ENCODE results near the gene NAA50. TPM values are rescaled to one million over a fixed set of nuclear protein-coding genes. Genes with fewer than 3 reads are reported as not detected.

Gene NAA50
- polyA plus RNA-seq, 1 of the 3 experiments (the other 2 are of a cell fraction), result 79.5 TPM

DNA sequence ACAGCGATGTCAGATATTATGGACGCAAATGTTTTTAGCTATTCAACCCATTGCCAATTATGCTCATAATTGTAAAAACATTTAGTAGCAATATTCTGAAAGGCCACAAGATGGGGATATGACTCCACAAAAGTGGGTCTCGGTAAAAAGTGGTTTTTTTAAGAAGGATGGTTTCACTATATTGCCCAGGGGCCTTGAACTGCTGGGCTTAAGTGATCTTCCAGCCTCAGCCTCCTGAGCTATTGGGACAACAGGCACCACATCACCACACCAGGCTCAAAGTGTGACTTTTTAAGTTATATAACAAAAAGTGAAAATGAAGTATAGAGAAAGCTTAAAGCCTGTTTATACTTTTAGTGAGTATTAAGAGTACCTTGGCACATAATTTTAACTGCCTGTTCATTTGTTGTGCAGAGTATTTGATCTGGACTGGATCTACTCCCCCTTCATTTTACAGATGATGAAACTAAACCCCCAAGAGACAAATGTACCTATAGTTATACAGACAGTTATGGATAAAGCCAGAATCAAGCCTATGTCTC is 9.4 kb downstream of the NAA50 start:
- ChIA-PET CTCF (interaction anchor here (0.6 to 4.2 kb wide), 31 partner anchors 9 to 1105 kb away, joined by 3 to 42 read pairs (median 4); partner anchors contain the start of genes ATP6V1A, GRAMD1C and NAA50), POLR2A (no interaction called here)
- H4K20me1 ChIP-seq (ENCODE audit: insufficient read depth), result peaks cover 93% of the 10 kb centered on the region
- H3K9ac ChIP-seq, result peak overlapping the region; percentile 10; the same call in 1 of the 2 replicates
- H3K9me3 ChIP-seq, result no peaks in the 10 kb centered on the region
- H3K27ac ChIP-seq (ENCODE audit: low read depth in 2 of 2, low read length in 1 of 2), result peak overlapping the region; percentile 42 to 50
- H3F3A ChIP-seq (replicated peaks; ENCODE audit: insufficient read depth), result peaks cover 24% of the 10 kb centered on the region
- H3K79me2 ChIP-seq (ENCODE audit: insufficient read depth), result peaks cover 100% of the 10 kb centered on the region
- 10% methylated on average over 3 of the region's 3 CpGs for WGBS (ENCODE audit: low lambda C conversion rate)
- H3K27me3 ChIP-seq (ENCODE audit: insufficient read depth), result no peaks in the 10 kb centered on the region
- TF ChIP-seq POLR2AphosphoS5 (IDR thresholded peaks at IDR 0.05; ENCODE audit: low read depth, low read length) (no peak), RAD21 (IDR thresholded peaks at IDR 0.05; ENCODE audit: low read length) (peak; percentile 88), SMC3 (IDR thresholded peaks at IDR 0.05; ENCODE audit: low read depth, low read length) (peak; percentile 58)
- TF ChIP-seq, protein P1, sequence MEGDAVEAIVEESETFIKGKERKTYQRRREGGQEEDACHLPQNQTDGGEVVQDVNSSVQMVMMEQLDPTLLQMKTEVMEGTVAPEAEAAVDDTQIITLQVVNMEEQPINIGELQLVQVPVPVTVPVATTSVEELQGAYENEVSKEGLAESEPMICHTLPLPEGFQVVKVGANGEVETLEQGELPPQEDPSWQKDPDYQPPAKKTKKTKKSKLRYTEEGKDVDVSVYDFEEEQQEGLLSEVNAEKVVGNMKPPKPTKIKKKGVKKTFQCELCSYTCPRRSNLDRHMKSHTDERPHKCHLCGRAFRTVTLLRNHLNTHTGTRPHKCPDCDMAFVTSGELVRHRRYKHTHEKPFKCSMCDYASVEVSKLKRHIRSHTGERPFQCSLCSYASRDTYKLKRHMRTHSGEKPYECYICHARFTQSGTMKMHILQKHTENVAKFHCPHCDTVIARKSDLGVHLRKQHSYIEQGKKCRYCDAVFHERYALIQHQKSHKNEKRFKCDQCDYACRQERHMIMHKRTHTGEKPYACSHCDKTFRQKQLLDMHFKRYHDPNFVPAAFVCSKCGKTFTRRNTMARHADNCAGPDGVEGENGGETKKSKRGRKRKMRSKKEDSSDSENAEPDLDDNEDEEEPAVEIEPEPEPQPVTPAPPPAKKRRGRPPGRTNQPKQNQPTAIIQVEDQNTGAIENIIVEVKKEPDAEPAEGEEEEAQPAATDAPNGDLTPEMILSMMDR (IDR thresholded peaks at IDR 0.05), result peak; percentile 74
- no peak overlapping the region for H2AFZ ChIP-seq (ENCODE audit: low read depth)
- peak overlapping the region; percentile 56; the same call in 1 of the 2 replicates for H3K4me2 ChIP-seq
- DNase-seq, result peak; percentile 52
- peak overlapping the region in 1 of 2 experiments; percentile 27; a peak in 1 of 4 replicates for H3K4me3 ChIP-seq (ENCODE audit: low read depth in 2 of 2, low read length in 1 of 2)
- no peaks in the 10 kb centered on the region for H3K9me2 ChIP-seq
- H3K4me1 ChIP-seq (ENCODE audit: control insufficient read depth in 1 of 2, insufficient read depth in 2 of 2, low read depth in 1 of 2, low read length in 1 of 2), result no peaks in the 10 kb centered on the region; a peak in 2 of 4 replicates
- H3K36me3 ChIP-seq (replicated peaks in 1 of 2; ENCODE audit: control insufficient read depth in 1 of 2, insufficient read depth in 2 of 2, low read length in 1 of 2), result peaks cover 0 to 9% of the 10 kb centered on the region in 2 experiments

DNA sequence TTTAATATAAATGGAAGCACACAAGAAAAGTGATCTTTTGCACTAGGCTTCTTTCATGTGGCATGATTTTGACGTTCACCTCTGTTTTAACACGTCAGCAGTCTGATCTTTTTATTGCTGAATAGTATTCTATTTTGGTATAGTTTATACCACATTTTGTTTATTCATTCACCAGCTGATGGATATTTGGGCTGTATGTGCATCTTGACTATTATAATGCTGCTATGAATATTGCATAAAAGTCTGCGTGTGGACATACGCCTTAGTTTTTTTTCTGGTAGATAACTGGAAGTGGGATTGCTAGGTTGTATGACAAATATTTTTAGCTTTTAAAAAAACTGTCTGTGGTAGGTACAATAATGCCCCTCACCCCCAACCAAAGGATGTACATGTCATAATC is 14.4 kb downstream of the NAA50 start:
- Histone ChIP-seq H3K4me3 (ENCODE audit: low read depth in 2 of 2, low read length in 1 of 2) (no peak overlapping the region), H3K9ac (no peak overlapping the region), H3K9me3 (no peaks in the 10 kb centered on the region), H3K27me3 (ENCODE audit: insufficient read depth) (no peaks in the 10 kb centered on the region), H4K20me1 (ENCODE audit: insufficient read depth) (peaks cover 75% of the 10 kb centered on the region), H3K4me1 (ENCODE audit: control insufficient read depth in 1 of 2, insufficient read depth in 2 of 2, low read depth in 1 of 2, low read length in 1 of 2) (no peaks in the 10 kb centered on the region; a peak in 2 of 4 replicates), H3K9me2 (no peaks in the 10 kb centered on the region), H3K79me2 (ENCODE audit: insufficient read depth) (peaks cover 100% of the 10 kb centered on the region), H3K36me3 (replicated peaks in 1 of 2; ENCODE audit: control insufficient read depth in 1 of 2, insufficient read depth in 2 of 2, low read length in 1 of 2) (peaks cover 0 to 31% of the 10 kb centered on the region in 2 experiments), H3F3A (replicated peaks; ENCODE audit: insufficient read depth) (peaks cover 3% of the 10 kb centered on the region), H2AFZ (ENCODE audit: low read depth) (no peak overlapping the region), H3K4me2 (no peak overlapping the region), H3K27ac (ENCODE audit: low read depth in 2 of 2, low read length in 1 of 2) (no peak overlapping the region)
- WGBS (ENCODE audit: low lambda C conversion rate), result 96% methylated on average over 4 of the region's 4 CpGs
- TF ChIP-seq RCOR1 (IDR thresholded peaks at IDR 0.05; ENCODE audit: low read length) (no peak), GATA2 (CRISPR knock-in tag; IDR thresholded peaks at IDR 0.05) (no peak), EZH2phosphoT487 (IDR thresholded peaks at IDR 0.05; ENCODE audit: borderline replicate concordance, low read depth) (no peak)
- POLR2A ChIA-PET, result no interaction called here
- CTCF ChIA-PET, result interaction anchor here (1.0 to 1.5 kb wide), 4 partner anchors 9 to 33 kb away, joined by 3 to 8 read pairs (median 4); no protein-coding TSS in a partner anchor
- DNase-seq, result no peak

DNA sequence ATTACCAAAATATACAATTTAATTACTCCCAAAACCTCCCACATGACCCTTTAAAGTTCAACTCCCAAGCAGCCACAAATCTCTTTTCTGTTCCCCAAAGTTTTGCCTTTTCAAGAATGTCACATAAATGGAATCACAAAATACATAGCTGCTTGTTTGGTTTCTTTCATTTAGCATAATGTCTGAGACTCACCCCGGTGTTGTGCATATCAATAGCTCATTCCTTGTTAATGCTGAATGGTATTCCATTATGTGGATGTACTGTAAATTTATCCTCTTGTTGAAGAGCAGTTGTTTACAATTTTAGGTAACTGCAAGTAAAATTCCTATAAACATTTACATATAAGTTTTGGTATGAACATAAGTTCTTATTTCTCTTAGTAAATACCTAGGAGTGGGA is 15.5 kb downstream of the NAA50 start:
- no peak overlapping the region for H3K27ac ChIP-seq (ENCODE audit: low read depth in 2 of 2, low read length in 1 of 2)
- no peaks in the 10 kb centered on the region for H3F3A ChIP-seq (replicated peaks; ENCODE audit: insufficient read depth)
- no peak overlapping the region for H2AFZ ChIP-seq (ENCODE audit: low read depth)
- no peak overlapping the region for H3K4me3 ChIP-seq (ENCODE audit: low read depth in 2 of 2, low read length in 1 of 2)
- no peaks in the 10 kb centered on the region for H3K27me3 ChIP-seq (ENCODE audit: insufficient read depth)
- no peak overlapping the region for H3K4me2 ChIP-seq
- ChIA-PET POLR2A (no interaction called here), CTCF (interaction anchor here (0.7 to 2.4 kb wide), 3 partner anchors 9 to 114 kb away, joined by 3 to 10 read pairs (median 3); partner anchors contain the start of gene NAA50)
- H4K20me1 ChIP-seq (ENCODE audit: insufficient read depth), result peaks cover 63% of the 10 kb centered on the region
- TF ChIP-seq EP300 (IDR thresholded peaks at IDR 0.05; ENCODE audit: borderline replicate concordance in 1 of 2, low read depth in 1 of 2, low read length in 1 of 2) (no peak), RFX5 (IDR thresholded peaks at IDR 0.05; ENCODE audit: low read length) (no peak), JUND (IDR thresholded peaks at IDR 0.05) (no peak), RAD21 (IDR thresholded peaks at IDR 0.05; ENCODE audit: low read length) (no peak), NFIC (IDR thresholded peaks at IDR 0.05; ENCODE audit: borderline replicate concordance) (no peak), NRF1 (IDR thresholded peaks at IDR 0.05; ENCODE audit: low read depth, low read length) (no peak), IRF3 (IDR thresholded peaks at IDR 0.05; ENCODE audit: low read depth, low read length) (no peak), ELF1 (IDR thresholded peaks at IDR 0.05) (no peak), RXRA (IDR thresholded peaks at IDR 0.05; ENCODE audit: borderline replicate concordance, low read depth) (no peak), TCF12 (IDR thresholded peaks at IDR 0.05) (no peak), YY1 (IDR thresholded peaks at IDR 0.05; ENCODE audit: low read depth) (no peak), EZH2phosphoT487 (IDR thresholded peaks at IDR 0.05; ENCODE audit: borderline replicate concordance, low read depth) (no peak), FOSL2 (IDR thresholded peaks at IDR 0.05; ENCODE audit: borderline replicate concordance, low read depth) (no peak), MXI1 (IDR thresholded peaks at IDR 0.05; ENCODE audit: low read depth, low read length) (no peak), RCOR1 (IDR thresholded peaks at IDR 0.05; ENCODE audit: low read length) (no peak), TAF1 (IDR thresholded peaks at IDR 0.05; ENCODE audit: borderline replicate concordance, low read depth, low read length) (no peak)
- WGBS (ENCODE audit: low lambda C conversion rate), result 100% methylated on average over 1 of the region's 1 CpG
- H3K79me2 ChIP-seq (ENCODE audit: insufficient read depth), result peaks cover 100% of the 10 kb centered on the region
- DNase-seq, result no peak
- no peaks in the 10 kb centered on the region; a peak in 1 of 4 replicates for H3K4me1 ChIP-seq (ENCODE audit: control insufficient read depth in 1 of 2, insufficient read depth in 2 of 2, low read depth in 1 of 2, low read length in 1 of 2)
- H3K9ac ChIP-seq, result no peak overlapping the region
- H3K9me3 ChIP-seq, result no peaks in the 10 kb centered on the region
- peaks cover 0 to 31% of the 10 kb centered on the region in 2 experiments for H3K36me3 ChIP-seq (replicated peaks in 1 of 2; ENCODE audit: control insufficient read depth in 1 of 2, insufficient read depth in 2 of 2, low read length in 1 of 2)
- no peaks in the 10 kb centered on the region for H3K9me2 ChIP-seq
